HG03103 (cell line): Measurements from ENCODE around the gene NEO1.

Experiments used
- ATAC-seq: cut with Tn5 transposase; IDR thresholded peaks from one replicate; pipeline ENCODE4 v1.9.1; 2021; ENCODE audit warnings: low read depth; ENCODE audit not compliant: unreplicated experiment

NEO1 gene

DNA sequence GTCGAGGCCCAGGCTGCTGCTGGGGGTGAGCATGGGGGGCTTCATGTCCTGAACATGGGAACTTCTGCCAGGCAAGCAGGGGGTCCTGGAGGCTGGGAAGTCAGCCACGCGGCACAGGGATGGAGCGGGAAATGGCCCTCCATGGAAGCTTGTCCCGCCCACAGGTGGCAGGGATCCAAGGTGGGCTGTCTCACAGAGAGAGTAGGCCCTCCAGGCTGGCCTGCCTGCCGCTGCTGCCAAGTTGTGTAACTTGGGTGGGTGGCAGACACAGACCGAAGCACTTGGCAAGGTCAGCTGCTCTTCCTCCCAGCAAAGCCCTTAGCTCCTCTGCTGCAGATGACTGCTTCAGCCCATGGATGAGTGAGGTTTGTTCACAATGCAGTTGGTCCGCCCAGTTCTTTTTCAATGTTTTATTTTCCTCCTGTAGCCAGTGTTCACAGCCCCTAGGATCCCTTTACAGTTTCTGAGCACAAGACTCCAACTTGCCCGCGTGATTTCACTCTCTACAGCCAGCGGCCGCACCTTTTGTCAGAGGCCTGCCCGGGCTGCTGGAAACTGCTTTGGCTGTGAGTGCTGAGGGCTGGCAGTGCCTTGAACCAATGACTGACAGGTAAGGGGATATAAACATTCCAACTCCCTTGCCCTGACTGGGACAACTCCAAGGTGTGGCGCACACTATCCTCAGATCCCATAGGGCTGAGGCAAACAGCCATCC is 289.8 kb downstream of the NEO1 start:
- ATAC-seq, result no peak

DNA sequence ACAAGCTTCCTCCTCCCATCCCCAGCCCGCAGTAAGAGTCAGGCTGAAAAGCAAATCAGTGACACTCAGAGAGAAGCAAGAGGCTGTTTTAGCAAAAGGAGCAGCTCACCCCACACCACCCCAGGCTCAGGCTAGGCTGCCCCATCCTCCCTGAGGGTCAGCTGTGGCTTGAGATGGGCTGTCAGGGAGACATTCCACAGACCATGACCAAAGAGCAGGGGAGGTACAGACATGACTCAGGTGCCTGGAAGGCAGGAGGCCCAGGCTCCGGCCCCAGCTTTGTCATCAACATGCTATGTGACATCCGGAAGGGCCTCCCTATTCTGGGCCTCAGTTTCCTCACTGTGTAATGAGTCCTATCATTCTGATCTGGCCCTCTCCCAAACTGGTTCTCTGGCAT is 291.8 kb downstream of the NEO1 start:
- ATAC-seq, result no peak

DNA sequence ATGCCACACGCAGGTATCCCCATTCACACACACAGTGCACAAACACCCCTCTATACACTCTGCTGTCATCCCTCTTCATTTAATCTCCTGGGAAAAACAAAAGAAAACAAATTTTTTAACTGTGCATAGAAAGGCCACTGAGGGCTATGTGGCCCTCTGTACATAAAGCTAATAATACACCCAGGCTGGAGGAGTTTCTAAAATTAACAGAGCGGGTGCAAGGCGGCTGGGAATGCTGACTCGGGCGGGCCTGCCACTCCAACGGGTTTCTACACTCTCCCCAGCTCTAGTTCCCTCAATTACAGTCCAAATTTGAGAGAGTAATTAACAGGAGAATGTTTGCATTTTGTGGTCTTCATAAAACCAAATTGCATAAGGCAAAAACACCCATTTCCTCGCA is 293.4 kb downstream of the NEO1 start:
- ATAC-seq, result no peak

DNA sequence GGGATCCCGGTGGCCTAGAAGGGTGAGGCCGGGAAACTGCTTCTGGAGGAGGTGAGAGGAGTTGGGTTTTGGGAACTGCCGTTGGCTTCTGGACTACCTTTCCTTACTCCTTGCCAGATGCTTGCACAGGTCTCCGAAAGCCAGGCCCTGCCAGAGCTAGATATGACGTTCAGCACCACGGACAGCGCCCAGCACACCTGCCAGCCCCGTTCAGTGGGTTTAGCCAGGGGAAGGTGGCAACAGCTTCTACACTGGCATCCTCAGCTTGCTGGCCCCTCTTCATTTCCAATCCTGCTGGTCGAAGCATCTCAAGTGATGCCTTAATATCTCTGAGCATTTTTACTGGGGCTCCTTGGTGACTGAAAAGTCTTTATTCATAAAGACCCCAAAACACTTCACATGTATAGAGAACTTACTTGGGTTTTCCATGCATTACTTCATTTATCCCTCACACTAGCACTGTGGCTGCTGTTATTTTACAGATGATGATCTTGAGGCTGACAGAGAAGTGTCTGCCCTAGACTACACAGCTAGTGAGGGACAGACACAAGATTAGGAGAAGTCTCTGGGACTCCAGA is 294.6 kb downstream of the NEO1 start:
- no peak for ATAC-seq

DNA sequence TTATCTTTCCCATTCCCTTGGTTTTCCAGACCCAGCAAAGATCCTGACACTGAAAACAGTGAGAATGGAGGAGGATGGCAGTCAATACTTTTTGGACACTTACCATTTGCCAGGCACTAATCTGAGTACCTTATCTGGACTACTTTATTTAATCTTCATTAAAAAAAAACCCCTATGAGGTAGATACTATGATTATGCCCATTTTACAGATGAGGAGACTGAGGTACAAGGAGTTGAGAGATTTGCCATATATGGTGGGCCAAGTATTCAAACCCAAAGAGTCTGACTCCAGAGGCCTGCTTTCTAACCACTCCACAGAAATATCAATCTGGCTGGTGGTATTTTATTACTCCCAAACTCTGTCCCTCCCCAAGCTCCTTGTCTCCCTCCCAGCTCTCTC is 296.9 kb downstream of the NEO1 start:
- no peak for ATAC-seq

DNA sequence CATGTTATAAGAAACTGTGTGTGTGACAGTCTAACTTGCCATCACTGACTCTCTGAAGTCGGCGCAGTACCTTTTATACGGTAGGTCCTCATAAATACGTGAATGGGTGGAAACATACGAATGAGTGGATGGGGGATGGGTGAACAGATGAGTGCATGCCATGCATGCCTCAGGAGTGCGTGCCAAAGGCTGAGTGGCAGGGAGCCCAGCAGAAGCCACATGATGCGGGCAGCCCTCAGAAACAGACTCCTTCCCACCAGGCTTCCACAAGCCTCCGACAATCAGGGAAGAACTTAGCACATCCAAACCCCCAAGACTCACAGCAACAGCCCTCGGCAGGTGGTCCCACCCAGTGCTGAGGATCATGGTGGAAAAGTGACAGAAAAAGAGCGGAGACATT is 299.8 kb downstream of the NEO1 start:
- ATAC-seq, result no peak

DNA sequence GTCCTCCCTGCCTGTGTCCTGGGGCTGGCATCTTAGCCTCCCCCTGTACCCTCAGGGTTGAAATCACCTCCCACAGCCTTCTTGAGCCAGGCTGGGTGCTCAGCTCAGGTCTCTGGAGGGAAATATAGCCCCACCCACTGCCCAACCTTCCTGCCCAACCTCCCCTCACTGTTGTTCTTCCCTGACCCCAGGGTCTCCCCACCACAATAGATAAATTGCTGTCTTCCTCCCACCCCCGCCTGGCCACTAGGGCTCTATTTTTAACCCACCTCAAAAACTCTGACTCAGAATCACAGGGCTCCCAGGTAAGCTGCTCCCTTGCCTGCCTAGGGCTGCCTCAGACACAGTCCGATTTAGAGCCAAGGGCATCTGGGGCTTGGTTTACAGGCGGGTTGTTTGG is 301.5 kb downstream of the NEO1 start:
- ATAC-seq, result no peak

DNA sequence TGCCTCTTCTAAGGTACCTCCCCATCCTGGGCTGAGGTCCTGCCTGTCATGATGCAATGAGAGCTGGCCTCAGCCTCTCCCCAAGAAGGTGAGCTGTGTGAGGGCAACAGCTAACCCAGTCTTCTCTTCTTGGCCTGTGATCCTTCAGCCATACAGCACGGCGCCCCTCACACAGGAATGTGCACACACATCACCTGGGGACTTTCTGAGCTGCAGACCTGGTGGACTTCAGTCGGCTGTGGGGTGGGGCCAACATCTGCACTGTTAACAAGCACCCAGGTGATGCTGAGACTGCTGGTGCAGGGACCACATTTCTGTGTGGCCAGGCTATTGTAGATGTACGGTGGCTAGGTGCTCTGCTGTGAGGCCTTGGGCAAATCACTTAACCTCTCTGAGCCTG is 302.0 kb downstream of the NEO1 start:
- no peak for ATAC-seq
